Ishikawa (cell line): ENCODE measurements around the gene MYO15A.

Source experiments
- CREB1 ChIP-seq: IDR thresholded peaks from 2 replicates; pipeline ENCODE4 v1.6.1; 2012; ENCODE audit warnings: low read depth
- EP300 ChIP-seq: IDR thresholded peaks from 2 replicates; pipeline ENCODE4 v1.6.1; 2012; ENCODE audit warnings: borderline replicate concordance
- RAD21 ChIP-seq: IDR thresholded peaks from 2 replicates; pipeline ENCODE4 v1.6.1; 2012; ENCODE audit warnings: low read depth
- TAF1 ChIP-seq: IDR thresholded peaks from 2 replicates; pipeline ENCODE4 v1.6.1; 2012; ENCODE audit warnings: low read depth, mild to moderate bottlenecking
- TEAD4 ChIP-seq: IDR thresholded peaks from 2 replicates; pipeline ENCODE4 v1.6.1; 2012
- YY1 ChIP-seq: IDR thresholded peaks from 2 replicates; pipeline ENCODE4 v1.6.1; 2012; ENCODE audit warnings: low read depth
- ZBTB7A ChIP-seq: IDR thresholded peaks from 2 replicates; pipeline ENCODE4 v1.6.1; 2012; ENCODE audit warnings: low read depth
- TF ChIP-seq, protein P1 (sequence below): IDR thresholded peaks from 2 replicates; pipeline ENCODE4 v1.6.1; 2012; ENCODE audit warnings: low read depth, mild to moderate bottlenecking
- TF ChIP-seq, protein P2 (sequence below): IDR thresholded peaks from 2 replicates; pipeline ENCODE4 v1.6.1; 2012
- TF ChIP-seq, protein P3 (sequence below): IDR thresholded peaks from 2 replicates; pipeline ENCODE4 v1.6.1; 2012

DNA sequence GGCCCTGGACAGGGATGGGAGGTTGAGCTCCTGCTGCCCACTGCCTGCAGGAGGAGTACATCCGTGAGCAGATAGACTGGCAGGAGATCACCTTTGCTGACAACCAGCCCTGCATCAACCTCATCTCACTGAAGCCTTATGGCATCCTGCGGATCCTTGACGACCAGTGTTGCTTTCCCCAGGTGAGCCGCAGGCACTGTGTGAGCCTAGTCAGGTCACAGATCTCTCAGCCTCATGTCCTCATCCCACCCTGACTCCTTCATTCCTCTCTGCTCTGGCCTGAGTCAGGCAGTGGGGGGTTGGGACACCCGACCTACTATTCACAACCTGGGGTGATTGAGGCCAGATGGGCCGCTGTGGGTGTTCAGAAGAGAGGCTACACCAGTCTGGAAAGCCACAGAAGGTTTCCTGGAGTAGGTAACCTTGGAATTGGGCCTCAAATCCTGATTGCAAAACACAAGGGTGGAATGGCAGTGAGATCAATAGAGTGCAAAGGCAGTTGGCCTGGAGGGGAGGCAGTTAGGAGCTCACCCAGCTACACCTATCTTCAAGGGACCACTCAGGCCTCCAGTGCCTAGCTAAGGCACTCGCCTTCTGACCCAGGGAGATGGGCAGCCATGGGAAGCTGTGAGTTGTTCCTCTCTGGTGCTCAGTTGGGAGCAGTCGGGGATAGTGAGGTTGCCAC is 29.7 kb downstream of the MYO15A start:
- no peak for TF ChIP-seq RAD21
- no peak for TF ChIP-seq YY1
- TF ChIP-seq TAF1, result no peak
- TF ChIP-seq EP300, result no peak
- TF ChIP-seq, protein P1, sequence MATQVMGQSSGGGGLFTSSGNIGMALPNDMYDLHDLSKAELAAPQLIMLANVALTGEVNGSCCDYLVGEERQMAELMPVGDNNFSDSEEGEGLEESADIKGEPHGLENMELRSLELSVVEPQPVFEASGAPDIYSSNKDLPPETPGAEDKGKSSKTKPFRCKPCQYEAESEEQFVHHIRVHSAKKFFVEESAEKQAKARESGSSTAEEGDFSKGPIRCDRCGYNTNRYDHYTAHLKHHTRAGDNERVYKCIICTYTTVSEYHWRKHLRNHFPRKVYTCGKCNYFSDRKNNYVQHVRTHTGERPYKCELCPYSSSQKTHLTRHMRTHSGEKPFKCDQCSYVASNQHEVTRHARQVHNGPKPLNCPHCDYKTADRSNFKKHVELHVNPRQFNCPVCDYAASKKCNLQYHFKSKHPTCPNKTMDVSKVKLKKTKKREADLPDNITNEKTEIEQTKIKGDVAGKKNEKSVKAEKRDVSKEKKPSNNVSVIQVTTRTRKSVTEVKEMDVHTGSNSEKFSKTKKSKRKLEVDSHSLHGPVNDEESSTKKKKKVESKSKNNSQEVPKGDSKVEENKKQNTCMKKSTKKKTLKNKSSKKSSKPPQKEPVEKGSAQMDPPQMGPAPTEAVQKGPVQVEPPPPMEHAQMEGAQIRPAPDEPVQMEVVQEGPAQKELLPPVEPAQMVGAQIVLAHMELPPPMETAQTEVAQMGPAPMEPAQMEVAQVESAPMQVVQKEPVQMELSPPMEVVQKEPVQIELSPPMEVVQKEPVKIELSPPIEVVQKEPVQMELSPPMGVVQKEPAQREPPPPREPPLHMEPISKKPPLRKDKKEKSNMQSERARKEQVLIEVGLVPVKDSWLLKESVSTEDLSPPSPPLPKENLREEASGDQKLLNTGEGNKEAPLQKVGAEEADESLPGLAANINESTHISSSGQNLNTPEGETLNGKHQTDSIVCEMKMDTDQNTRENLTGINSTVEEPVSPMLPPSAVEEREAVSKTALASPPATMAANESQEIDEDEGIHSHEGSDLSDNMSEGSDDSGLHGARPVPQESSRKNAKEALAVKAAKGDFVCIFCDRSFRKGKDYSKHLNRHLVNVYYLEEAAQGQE, result no peak
- no peak for TF ChIP-seq TEAD4
- TF ChIP-seq CREB1, result no peak
- TF ChIP-seq, protein P2, sequence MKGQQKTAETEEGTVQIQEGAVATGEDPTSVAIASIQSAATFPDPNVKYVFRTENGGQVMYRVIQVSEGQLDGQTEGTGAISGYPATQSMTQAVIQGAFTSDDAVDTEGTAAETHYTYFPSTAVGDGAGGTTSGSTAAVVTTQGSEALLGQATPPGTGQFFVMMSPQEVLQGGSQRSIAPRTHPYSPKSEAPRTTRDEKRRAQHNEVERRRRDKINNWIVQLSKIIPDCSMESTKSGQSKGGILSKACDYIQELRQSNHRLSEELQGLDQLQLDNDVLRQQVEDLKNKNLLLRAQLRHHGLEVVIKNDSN, result no peak
- TF ChIP-seq, protein P3, sequence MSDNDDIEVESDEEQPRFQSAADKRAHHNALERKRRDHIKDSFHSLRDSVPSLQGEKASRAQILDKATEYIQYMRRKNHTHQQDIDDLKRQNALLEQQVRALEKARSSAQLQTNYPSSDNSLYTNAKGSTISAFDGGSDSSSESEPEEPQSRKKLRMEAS, result no peak
- no peak for TF ChIP-seq ZBTB7A
